GM12892 (cell line): Measurements from ENCODE around the gene SOBP.

ENCODE experiments used
- POLR2A ChIP-seq: IDR thresholded peaks from 2 replicates; pipeline ENCODE4 v1.6.1; 2011; ENCODE audit warnings: low read depth, low read length, control low read depth
- POLR2AphosphoS5 ChIP-seq: IDR thresholded peaks from 2 replicates; pipeline ENCODE4 v1.6.1; 2011; ENCODE audit warnings: low read depth, low read length, control low read depth
- TAF1 ChIP-seq: IDR thresholded peaks from 2 replicates; pipeline ENCODE4 v1.6.1; 2011; ENCODE audit warnings: low read depth, mild to moderate bottlenecking, control low read depth, low read length, borderline replicate concordance

GRCh38 chr6:107652526-107653182, 162.7 kb downstream of the SOBP start:
- TF ChIP-seq POLR2AphosphoS5 (no peak), POLR2A (no peak), TAF1 (no peak)
